K562 (cell line): Measurements from ENCODE around the gene DNASE1L2. TPM values are rescaled to one million over a fixed set of nuclear protein-coding genes. Genes with fewer than 3 reads are reported as not detected.

Source experiments
- ARHGAP35 ChIP-seq: fragments of 450-650 bp; IDR thresholded peaks from 2 replicates; pipeline ENCODE4 v1.6.1; 2018; ENCODE audit not compliant: partially characterized antibody
- GATA2 ChIP-seq: sonication (generic); formaldehyde crosslinking; IDR thresholded peaks from 2 replicates; pipeline ENCODE4 v1.4.0; 2020; ENCODE audit warnings: mild to moderate bottlenecking, missing genetic modification reagents
- HLTF ChIP-seq: fragments of 450-650 bp; IDR thresholded peaks from 2 replicates; pipeline ENCODE4 v1.6.1; 2016
- HNRNPUL1 ChIP-seq: fragments of 200-400 bp; formaldehyde crosslinking; IDR thresholded peaks from 2 replicates; pipeline ENCODE4 v1.6.1; 2017; ENCODE audit warnings: low read length
- MAFF ChIP-seq: IDR thresholded peaks from 2 replicates; pipeline ENCODE4 v1.6.1; 2012; ENCODE audit warnings: low read length, improper control_type of control experiment
- MCM5 ChIP-seq: fragments of 450-650 bp; IDR thresholded peaks from 2 replicates; pipeline ENCODE4 v1.6.1; 2016; ENCODE audit warnings: low read depth
- MECOM ChIP-seq: fragments of 250-450 bp; sonication (Bioruptor Pico); IDR thresholded peaks from 2 replicates; pipeline ENCODE4 v1.8.0; 2022; ENCODE audit warnings: inconsistent platforms
- MXI1 ChIP-seq: IDR thresholded peaks from 2 replicates; pipeline ENCODE4 v1.6.1; 2011; ENCODE audit warnings: low read depth, mild to moderate bottlenecking, improper control_type of control experiment, low read length
- NFIX ChIP-seq: fragments of 250-450 bp; sonication (Bioruptor Pico); IDR thresholded peaks from 2 replicates; pipeline ENCODE4 v1.4.0; 2020; ENCODE audit warnings: low read depth, mild to moderate bottlenecking, moderate library complexity
- NR4A1 ChIP-seq, 2 experiments: fragments of 250-450 bp in 1 of 2; fragments of 450-650 bp in 1 of 2; sonication (Bioruptor Pico) in 1 of 2; IDR thresholded peaks; 2 replicates each; pipeline versions ENCODE4 v1.4.0 to v1.6.1; 2016 to 2020; ENCODE audit warnings: mild to moderate bottlenecking in 2 of 2, missing compliant biosample characterization in 1 of 2, missing genetic modification characterization in 1 of 2, moderate library complexity in 1 of 2
- PHF20 ChIP-seq: fragments of 450-650 bp; IDR thresholded peaks from 2 replicates; pipeline ENCODE4 v1.6.1; 2018; ENCODE audit not compliant: partially characterized antibody
- RUNX1 ChIP-seq: sonication (generic); IDR thresholded peaks from 2 replicates; pipeline ENCODE4 v1.6.1; 2016; ENCODE audit warnings: antibody characterized with exemption, low read depth
- SIN3A ChIP-seq, 2 experiments: fragments of 150-350 bp in 1 of 2; IDR thresholded peaks; 2 replicates each; pipeline ENCODE4 v1.6.1; 2011 to 2016; ENCODE audit warnings: borderline replicate concordance in 2 of 2, low read depth in 2 of 2, low read length in 2 of 2, mild to moderate bottlenecking in 2 of 2, moderate library complexity in 2 of 2; ENCODE audit not compliant: control insufficient read depth in 1 of 2
- SMAD3 ChIP-seq: fragments of 450-650 bp; formaldehyde crosslinking; conservative IDR thresholded peaks from 2 replicates; pipeline ENCODE4 v1.4.0; 2020; ENCODE audit warnings: mild to moderate bottlenecking
- SRF ChIP-seq, 2 experiments: fragments of 250-450, 450-650 bp in 1 of 2; sonication (Bioruptor Pico) in 1 of 2; sonication (generic) in 1 of 2; formaldehyde crosslinking; IDR thresholded peaks; 2 replicates each; pipeline versions ENCODE4 v1.5.0 to v1.5.1; 2020 to 2022; ENCODE audit warnings: mild to moderate bottlenecking in 1 of 2, missing genetic modification reagents in 1 of 2
- SRSF1 ChIP-seq: fragments of 200-400 bp; formaldehyde crosslinking; IDR thresholded peaks from 2 replicates; pipeline ENCODE4 v1.6.1; 2017; ENCODE audit warnings: mild to moderate bottlenecking, low read depth, low read length, moderate library complexity
- TAF1 ChIP-seq: IDR thresholded peaks from 2 replicates; pipeline ENCODE4 v1.6.1; 2011; ENCODE audit warnings: mild to moderate bottlenecking, low read length, moderate library complexity; ENCODE audit not compliant: insufficient read depth, control insufficient read depth, severe bottlenecking; ENCODE audit errors: extremely low read depth
- TBL1XR1 ChIP-seq, 2 experiments: IDR thresholded peaks; 2 replicates each; pipeline ENCODE4 v1.6.1; 2012; ENCODE audit warnings: improper control_type of control experiment in 2 of 2, low read length in 2 of 2, mild to moderate bottlenecking in 1 of 2
- TOE1 ChIP-seq, 2 experiments: fragments of 450-650 bp in 1 of 2; sonication (generic) in 1 of 2; formaldehyde crosslinking in 1 of 2; IDR thresholded peaks; 2 replicates each; pipeline versions ENCODE4 v1.7.1 to v1.8.0; 2016 to 2022; ENCODE audit warnings: borderline replicate concordance in 2 of 2, mild to moderate bottlenecking in 2 of 2, antibody characterized with exemption in 1 of 2, inconsistent platforms in 1 of 2, low read depth in 1 of 2, missing genetic modification reagents in 1 of 2, moderate library complexity in 1 of 2
- ZNF140 ChIP-seq: fragments of 250-450 bp; sonication (Bioruptor Pico); IDR thresholded peaks from 2 replicates; pipeline ENCODE4 v1.8.0; 2021; ENCODE audit warnings: moderate library complexity, mild to moderate bottlenecking, inconsistent platforms
- ZNF174 ChIP-seq: fragments of 250-450 bp; sonication (Bioruptor Pico); IDR thresholded peaks from 2 replicates; pipeline ENCODE4 v1.4.0; 2020; ENCODE audit warnings: mild to moderate bottlenecking
- ZNF766 ChIP-seq: fragments of 200-800 bp; sonication (Bioruptor generic); conservative IDR thresholded peaks from 2 replicates; pipeline ENCODE4 v1.6.1; 2016; ENCODE audit warnings: missing genetic modification characterization, missing compliant biosample characterization
- ZSCAN29 ChIP-seq: fragments of 450-650 bp; IDR thresholded peaks from 2 replicates; pipeline ENCODE4 v1.6.1; 2017
- polyA plus RNA-seq, 8 experiments: library from polyadenylated mRNA; depleted of rRNA in 4 of 8; stranded (reverse) in 5 of 8; unstranded in 3 of 8; fragments of >200 nt; fragmentation: Nextera tagmentation in 2 of 8; fragmentation: Illumina TruSeq in 1 of 8; extraction: Ambion mirVana in 2 of 8; extraction: Trizol in 1 of 8; gene quantifications; 2 replicates each; pipeline versions ENCODE4 v1.2.1 to v1.2.3, GENCODE V29; 2011 to 2014; ENCODE audit warnings: inconsistent platforms in 1 of 8, missing spikeins in 1 of 8
- total RNA-seq, 7 experiments: library from RNA; depleted of rRNA in 6 of 7; stranded (reverse); fragments of >200 nt in 6 of 7; fragmentation: Illumina TruSeq in 2 of 7; extraction: Trizol in 2 of 7; gene quantifications; 2 replicates each; pipeline versions ENCODE4 v1.2.1 to v1.2.3, GENCODE V29; 2011 to 2021; ENCODE audit warnings: low replicate concordance in 1 of 7
- TF ChIP-seq, protein P1 (sequence below): fragments of 150-350 bp; IDR thresholded peaks from 2 replicates; pipeline ENCODE4 v1.6.1; 2014; ENCODE audit warnings: low read depth, mild to moderate bottlenecking, low read length, borderline replicate concordance
- TF ChIP-seq, protein P2 (sequence below): fragments of 450-650 bp; formaldehyde crosslinking; conservative IDR thresholded peaks from 2 replicates; pipeline ENCODE4 v1.4.0; 2022; ENCODE audit warnings: mild to moderate bottlenecking, missing genetic modification characterization

DNASE1L2 gene
- total and polyA plus RNA-seq, 9 of the 15 experiments (the other 6 are each of a cell fraction or from before 2014, with no cell fraction given), result 0.08 to 2.7 (median 1.7) TPM; not detected in 1

DNA sequence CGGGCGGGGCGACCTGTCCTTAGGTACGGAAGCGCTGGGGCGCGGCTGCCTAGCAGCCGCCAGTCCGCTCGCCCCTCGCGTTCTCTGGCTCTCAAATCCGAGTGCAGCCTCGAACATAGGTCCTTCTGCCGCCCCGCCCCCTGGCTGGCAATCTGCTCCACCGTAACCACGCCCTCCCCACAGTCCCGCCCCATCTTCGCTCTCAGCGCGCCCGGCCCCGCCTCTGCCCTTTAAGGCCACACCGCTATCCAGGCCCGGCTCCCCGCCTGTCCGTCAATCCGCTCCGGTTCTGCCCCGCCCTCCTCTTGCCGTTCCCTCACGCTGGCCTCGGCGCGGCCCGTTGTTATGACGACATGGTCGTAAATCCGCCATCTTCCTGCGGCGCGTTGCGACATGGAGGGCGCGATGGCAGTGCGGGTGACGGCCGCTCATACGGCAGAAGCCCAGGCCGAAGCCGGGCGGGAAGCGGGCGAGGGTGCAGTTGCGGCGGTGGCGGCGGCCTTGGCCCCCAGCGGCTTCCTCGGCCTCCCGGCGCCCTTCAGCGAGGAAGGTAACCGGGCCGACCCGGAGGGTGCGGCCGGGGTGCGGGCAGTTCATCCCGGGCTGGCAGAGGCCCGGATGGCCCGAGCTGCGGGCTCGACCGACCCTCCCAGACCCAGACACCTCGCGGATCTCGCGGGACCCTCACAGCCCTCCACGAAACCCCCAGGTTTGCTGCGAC lies 12.9 kb upstream of the DNASE1L2 start, which contains the start of gene E4F1 (continued):
- TF ChIP-seq TAF1 (peak; percentile 87), SRSF1 (no peak), TOE1 (IDR thresholded peaks at IDR 0.05; ENCODE audit: borderline replicate concordance) (no peak), TOE1 (CRISPR knock-in tag; IDR thresholded peaks at IDR 0.05; ENCODE audit: borderline replicate concordance, low read depth) (no peak; the same call in 1 of the 2 replicates), ARHGAP35 (no peak), NR4A1 (CRISPR knock-in tag; IDR thresholded peaks at IDR 0.05) (no peak), NR4A1 (tag; IDR thresholded peaks at IDR 0.05) (no peak), ZNF140 (CRISPR knock-in tag) (no peak), MAFF (no peak), RUNX1 (no peak), SRF (CRISPR knock-in tag; IDR thresholded peaks at IDR 0.05) (peak in 1 of 2 experiments; percentile 94; a peak in 2 of 4 replicates), SIN3A (IDR thresholded peaks at IDR 0.05; ENCODE audit: borderline replicate concordance in 2 of 2, control insufficient read depth in 1 of 2, low read depth in 2 of 2, low read length in 2 of 2) (peak in 1 of 2 experiments; percentile 77; a peak in 2 of 4 replicates), GATA2 (CRISPR knock-in tag) (no peak), ZNF174 (no peak), TBL1XR1 (IDR thresholded peaks at IDR 0.05; ENCODE audit: low read length in 2 of 2) (peak in 1 of 2 experiments; percentile 47; a peak in 3 of 4 replicates), PHF20 (peak; percentile 73), SMAD3 (CRISPR knock-in tag) (no peak), NFIX (CRISPR knock-in tag) (no peak), ZNF766 (CRISPR knock-in tag) (no peak), HLTF (no peak), MECOM (CRISPR knock-in tag) (no peak), MXI1 (peak; percentile 97), MCM5 (no peak), ZSCAN29 (no peak), HNRNPUL1 (no peak)
- TF ChIP-seq, protein P1, sequence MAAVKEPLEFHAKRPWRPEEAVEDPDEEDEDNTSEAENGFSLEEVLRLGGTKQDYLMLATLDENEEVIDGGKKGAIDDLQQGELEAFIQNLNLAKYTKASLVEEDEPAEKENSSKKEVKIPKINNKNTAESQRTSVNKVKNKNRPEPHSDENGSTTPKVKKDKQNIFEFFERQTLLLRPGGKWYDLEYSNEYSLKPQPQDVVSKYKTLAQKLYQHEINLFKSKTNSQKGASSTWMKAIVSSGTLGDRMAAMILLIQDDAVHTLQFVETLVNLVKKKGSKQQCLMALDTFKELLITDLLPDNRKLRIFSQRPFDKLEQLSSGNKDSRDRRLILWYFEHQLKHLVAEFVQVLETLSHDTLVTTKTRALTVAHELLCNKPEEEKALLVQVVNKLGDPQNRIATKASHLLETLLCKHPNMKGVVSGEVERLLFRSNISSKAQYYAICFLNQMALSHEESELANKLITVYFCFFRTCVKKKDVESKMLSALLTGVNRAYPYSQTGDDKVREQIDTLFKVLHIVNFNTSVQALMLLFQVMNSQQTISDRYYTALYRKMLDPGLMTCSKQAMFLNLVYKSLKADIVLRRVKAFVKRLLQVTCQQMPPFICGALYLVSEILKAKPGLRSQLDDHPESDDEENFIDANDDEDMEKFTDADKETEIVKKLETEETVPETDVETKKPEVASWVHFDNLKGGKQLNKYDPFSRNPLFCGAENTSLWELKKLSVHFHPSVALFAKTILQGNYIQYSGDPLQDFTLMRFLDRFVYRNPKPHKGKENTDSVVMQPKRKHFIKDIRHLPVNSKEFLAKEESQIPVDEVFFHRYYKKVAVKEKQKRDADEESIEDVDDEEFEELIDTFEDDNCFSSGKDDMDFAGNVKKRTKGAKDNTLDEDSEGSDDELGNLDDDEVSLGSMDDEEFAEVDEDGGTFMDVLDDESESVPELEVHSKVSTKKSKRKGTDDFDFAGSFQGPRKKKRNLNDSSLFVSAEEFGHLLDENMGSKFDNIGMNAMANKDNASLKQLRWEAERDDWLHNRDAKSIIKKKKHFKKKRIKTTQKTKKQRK, result no peak
- TF ChIP-seq, protein P2, sequence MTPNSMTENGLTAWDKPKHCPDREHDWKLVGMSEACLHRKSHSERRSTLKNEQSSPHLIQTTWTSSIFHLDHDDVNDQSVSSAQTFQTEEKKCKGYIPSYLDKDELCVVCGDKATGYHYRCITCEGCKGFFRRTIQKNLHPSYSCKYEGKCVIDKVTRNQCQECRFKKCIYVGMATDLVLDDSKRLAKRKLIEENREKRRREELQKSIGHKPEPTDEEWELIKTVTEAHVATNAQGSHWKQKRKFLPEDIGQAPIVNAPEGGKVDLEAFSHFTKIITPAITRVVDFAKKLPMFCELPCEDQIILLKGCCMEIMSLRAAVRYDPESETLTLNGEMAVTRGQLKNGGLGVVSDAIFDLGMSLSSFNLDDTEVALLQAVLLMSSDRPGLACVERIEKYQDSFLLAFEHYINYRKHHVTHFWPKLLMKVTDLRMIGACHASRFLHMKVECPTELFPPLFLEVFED, result no peak
